ENCODE measurements around the gene SCN5A. TPM values are rescaled to one million over a fixed set of nuclear protein-coding genes. Genes with fewer than 3 reads are reported as not detected.
A peak's percentile ranks its signal among the peaks of the same experiment; 100 is the strongest.

Gene SCN5A
- total and polyA plus RNA-seq, 2 of the 4 experiments (the other 2 are of a cell fraction) = 1.9 to 2.0 TPM

DNA sequence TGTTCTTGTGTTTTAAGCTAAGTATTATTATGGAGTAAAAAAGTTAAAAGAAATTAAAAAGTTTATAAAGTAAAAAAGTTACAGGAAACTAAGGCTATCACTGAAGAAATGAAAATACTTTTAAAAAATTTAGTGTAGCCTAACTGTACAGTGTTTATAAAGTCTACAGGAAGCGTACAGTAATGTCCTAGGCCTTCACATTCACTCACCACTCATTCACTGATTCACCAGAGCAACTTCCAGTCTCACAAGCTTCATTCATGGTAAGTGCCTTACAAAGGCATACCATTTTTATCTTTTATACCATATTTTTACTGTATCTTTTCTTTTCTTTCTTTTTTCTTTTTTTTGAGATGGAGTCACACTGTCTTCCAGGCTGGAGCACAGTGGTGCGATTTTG is 40.7 kb upstream of the SCN5A start:
- H2BK120ac ChIP-seq (ENCODE audit: low read depth, low read length) = no peak overlapping the region
- ATAC-seq (ENCODE audit: low read depth) = peak; percentile 65
- H3K4ac ChIP-seq (ENCODE audit: low read depth, low read length) = no peak overlapping the region
- H4K20me1 ChIP-seq (ENCODE audit: insufficient read depth, low read length) = no peaks in the 10 kb centered on the region
- no peaks in the 10 kb centered on the region for H3K9me3 ChIP-seq (ENCODE audit: control insufficient read depth, insufficient read depth, low read length)
- H4K91ac ChIP-seq (ENCODE audit: insufficient read depth, low read depth, low read length) = no peak overlapping the region
- no peak overlapping the region for H2BK20ac ChIP-seq (ENCODE audit: low read depth, low read length)
- no peaks in the 10 kb centered on the region; the same call in 1 of the 2 replicates for H3K4me1 ChIP-seq (ENCODE audit: control insufficient read depth, insufficient read depth, low read length)
- no peak overlapping the region for H3K23ac ChIP-seq (ENCODE audit: low read depth, low read length)
- no peak overlapping the region for H3K56ac ChIP-seq (ENCODE audit: extremely low read depth, insufficient read depth, low read length)
- no peak overlapping the region for H3K14ac ChIP-seq (replicated peaks; ENCODE audit: low read depth, low read length)
- no TSS peak for BruUV-seq (replicated peaks)
- no CpG with 5 or more reads among the region's 2 CpGs for whole genome bisulfite sequencing, 2 experiments (ENCODE audit: extremely low coverage in 2 of 2, insufficient read length in 1 of 2)
- H3K9ac ChIP-seq (ENCODE audit: low read depth, low read length) = no peak overlapping the region
- H2BK5ac ChIP-seq (ENCODE audit: low read depth, low read length, poor library complexity, severe bottlenecking) = no peak overlapping the region
- no peak overlapping the region for H4K5ac ChIP-seq (ENCODE audit: low read depth, low read length)
- dilution Hi-C loops (cut with HindIII; ENCODE audit: low sequenced_read_pairs, unreplicated experiment) (no loop called here), intact Hi-C loops (cut with micrococcal nuclease) (no loop called here), in situ Hi-C loops (cut with MboI; ENCODE audit: low sequenced_read_pairs) (no loop called here)
- ChIA-PET CTCF (interaction anchor here (0.8 to 0.9 kb wide), 2 partner anchors 148 to 310 kb away, joined by 3 to 4 read pairs; no protein-coding TSS in a partner anchor), POLR2A (ENCODE audit: unreplicated experiment) (no interaction called here)
- no peaks in the 10 kb centered on the region for H3K79me1 ChIP-seq (ENCODE audit: low read depth in 1 of 2, low read length in 2 of 2)
- H3K27ac ChIP-seq (ENCODE audit: insufficient read depth, low read length) = no peak overlapping the region
- H3K36me3 ChIP-seq (ENCODE audit: control insufficient read depth, insufficient read depth, low read length) = no peaks in the 10 kb centered on the region
- H2AK9ac ChIP-seq (replicated peaks; ENCODE audit: low read depth, low read length, poor library complexity) = no peak overlapping the region
- no peak overlapping the region for H3K4me2 ChIP-seq (ENCODE audit: low read depth, low read length)
- no peak overlapping the region for H3K4me3 ChIP-seq (ENCODE audit: insufficient read depth, low read depth, low read length)
- TF ChIP-seq FOS (IDR thresholded peaks at IDR 0.05; ENCODE audit: low read depth, low read length) = no peak
- TF ChIP-seq RFX5 (IDR thresholded peaks at IDR 0.05; ENCODE audit: low read depth, low read length) = no peak
- TF ChIP-seq CHD1 (IDR thresholded peaks at IDR 0.05; ENCODE audit: low read depth, low read length) = no peak
- TF ChIP-seq ELK1 (IDR thresholded peaks at IDR 0.05; ENCODE audit: borderline replicate concordance, low read depth, low read length) = no peak
- H3K27me3 ChIP-seq (ENCODE audit: control insufficient read depth, insufficient read depth, low read length) = peaks cover 2% of the 10 kb centered on the region; the same call in 1 of the 2 replicates
- no peaks in the 10 kb centered on the region for H3K9me1 ChIP-seq (ENCODE audit: insufficient read depth, low read length)
- H4K8ac ChIP-seq (ENCODE audit: low read depth in 2 of 2, low read length in 2 of 2) = no peak overlapping the region
- no peak overlapping the region for H2AK5ac ChIP-seq (ENCODE audit: low read depth, low read length)
- H3K18ac ChIP-seq (ENCODE audit: low read depth, low read length) = no peak overlapping the region; the same call in 1 of the 2 replicates
- H2AFZ ChIP-seq (replicated peaks; ENCODE audit: low read length, poor library complexity) = no peak overlapping the region
- peak; percentile 67 for DNase-seq
- no peak overlapping the region for H2BK15ac ChIP-seq (ENCODE audit: low read depth, low read length)

All from IMR-90 (cell line).